HG03521 (cell line): Measurements from ENCODE around the gene GINS2.

Experiments used
- ATAC-seq: cut with Tn5 transposase; IDR thresholded peaks from one replicate; pipeline ENCODE4 v1.9.1; 2021; ENCODE audit warnings: mild to moderate bottlenecking, moderate library complexity; ENCODE audit not compliant: unreplicated experiment

GINS2 gene

DNA sequence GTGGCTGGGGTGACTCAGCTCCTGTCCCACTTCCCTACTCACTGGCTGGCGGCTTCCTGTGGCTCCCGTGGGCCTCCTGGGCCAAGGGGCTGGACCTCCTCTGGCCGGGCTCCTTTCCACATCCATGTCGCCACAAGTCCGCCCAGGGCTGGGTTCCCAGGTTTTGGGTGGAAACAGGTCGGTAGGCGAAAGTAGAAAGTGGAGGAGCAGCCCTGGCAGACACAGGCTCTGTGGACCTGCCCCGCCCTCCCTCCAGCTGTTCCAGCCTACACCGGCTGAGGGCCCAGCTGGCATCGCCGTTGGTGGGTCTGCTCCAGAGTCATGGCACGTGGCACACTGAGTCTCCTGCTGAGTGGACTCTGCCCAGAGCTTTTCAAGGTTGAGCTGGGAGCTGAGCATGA is 47.0 kb downstream of the GINS2 start:
- ATAC-seq = no peak

DNA sequence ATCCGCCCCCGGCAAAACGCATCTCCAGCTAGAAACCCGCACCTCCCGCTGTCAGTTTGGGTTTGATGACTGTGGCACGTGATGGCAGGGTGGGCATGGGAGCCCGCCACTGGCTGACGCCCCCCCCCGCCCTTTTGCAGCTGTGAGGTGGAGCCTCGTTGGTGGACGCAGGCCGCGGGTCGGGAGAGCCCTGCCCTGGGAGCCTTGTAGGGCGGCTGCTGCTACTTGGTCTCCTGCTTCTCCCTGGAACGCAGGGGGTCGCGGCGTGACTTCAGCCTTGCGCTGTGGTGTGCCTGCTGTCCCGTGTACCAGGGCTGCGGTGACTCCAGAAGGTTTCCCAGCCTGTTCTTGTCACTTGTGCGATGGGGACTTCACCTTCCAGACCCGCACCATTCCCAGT is 47.4 kb downstream of the GINS2 start:
- no peak for ATAC-seq

DNA sequence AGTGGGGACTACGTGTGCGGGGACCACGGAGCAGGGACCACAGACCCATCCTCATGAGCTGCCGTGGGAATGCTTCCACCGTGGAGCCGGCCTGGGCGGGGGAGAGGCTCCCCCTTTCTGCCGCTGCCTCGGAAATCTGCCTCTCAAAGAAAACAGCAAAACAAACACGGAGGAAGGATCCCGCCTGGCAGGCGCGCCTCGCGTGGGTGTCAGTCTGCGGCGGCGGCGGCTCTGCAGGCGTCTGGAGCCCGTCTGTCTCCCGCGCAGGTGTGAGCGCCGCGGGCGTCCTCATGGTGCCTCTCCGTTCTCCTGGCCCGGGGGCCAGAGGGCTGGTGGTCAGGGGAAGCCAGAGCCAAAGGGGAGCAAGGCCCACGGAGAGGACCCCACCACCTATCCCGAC is 48.2 kb downstream of the GINS2 start:
- no peak for ATAC-seq

DNA sequence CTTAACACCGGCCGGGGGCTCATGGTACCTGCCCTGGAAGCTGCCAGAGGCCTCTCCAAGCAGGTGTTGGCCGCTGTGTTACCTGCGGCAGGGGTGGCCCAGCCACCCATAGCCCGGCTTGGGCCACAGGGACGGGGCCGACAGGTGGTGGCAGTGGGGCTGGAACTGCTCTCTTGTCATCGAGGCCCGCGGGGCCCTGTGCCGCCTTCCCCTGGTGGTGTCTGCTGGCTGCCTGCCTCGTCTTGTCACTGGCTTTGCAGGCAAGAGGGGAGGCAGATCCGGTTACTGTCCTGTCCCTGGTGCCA is 48.5 kb downstream of the GINS2 start:
- ATAC-seq = no peak

DNA sequence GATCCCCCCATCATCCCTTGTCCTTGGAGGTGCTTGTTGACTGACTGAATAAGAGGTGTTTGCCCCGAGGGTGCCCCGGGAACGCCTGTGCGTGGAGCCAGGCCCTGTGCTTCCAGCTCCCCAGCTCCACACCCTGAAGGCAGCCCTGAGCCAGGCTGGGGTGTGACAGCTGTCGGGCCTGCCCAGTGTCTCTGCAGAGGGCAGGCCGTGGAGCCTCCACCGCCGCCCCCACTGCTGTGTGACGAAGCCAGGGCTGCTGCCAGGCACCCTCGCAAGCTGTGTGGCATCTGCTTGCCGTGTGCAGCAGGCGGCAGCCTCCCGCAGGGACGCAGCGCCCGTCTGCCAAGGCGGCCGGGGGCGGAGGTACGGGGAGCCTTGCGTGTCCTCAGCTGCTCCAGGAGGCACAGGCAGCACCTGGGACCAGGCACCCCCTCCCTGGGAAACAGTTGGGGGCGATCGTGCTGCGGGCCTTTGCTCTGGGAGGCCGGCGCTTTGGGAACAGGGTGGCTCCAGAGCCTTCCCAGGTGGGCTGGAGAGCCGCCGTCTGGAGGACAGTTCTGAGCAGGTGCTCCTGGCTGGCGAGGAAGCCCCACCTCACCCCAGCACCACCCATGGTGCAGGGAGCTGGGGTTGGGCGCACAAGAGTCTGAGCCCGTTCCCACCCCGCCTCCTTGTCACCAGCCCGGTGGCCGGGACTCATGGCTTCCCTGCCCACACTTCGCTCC is 49.1 kb downstream of the GINS2 start:
- ATAC-seq = no peak

DNA sequence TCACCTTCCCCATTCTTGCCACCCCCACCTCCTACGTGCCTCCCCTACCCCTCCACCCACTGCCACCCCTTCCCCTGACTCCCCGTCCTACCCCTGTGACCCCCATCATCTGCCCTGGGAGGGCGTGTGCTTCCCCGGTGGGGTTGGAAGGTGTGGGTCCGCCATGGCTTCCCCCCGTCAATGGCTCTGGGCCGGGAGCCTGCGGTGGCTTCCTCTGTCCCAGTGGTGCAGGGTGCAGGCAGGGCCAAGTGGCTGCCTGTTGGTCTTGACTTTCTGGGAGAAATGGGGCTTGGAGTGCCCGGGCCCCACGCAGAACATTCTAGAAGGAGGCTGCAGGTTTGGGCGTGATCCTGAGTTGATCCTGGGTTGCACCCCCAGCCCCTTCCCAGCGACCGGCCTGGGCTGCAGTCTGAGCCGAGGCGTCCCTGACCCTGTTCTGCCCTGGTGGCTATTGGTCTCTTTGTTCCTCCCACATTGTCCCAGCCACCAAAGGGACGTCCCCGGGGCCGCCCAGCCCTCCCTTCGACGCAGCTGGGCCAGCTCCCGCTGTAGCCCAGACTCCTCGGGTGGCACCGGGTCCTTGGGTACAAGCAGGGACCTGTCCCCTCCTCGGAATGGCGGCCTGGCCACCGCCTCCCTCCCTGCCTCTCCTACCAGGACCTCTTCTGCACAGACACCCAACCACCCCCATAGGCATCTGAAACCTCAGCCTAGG is 49.9 kb downstream of the GINS2 start:
- no peak for ATAC-seq

DNA sequence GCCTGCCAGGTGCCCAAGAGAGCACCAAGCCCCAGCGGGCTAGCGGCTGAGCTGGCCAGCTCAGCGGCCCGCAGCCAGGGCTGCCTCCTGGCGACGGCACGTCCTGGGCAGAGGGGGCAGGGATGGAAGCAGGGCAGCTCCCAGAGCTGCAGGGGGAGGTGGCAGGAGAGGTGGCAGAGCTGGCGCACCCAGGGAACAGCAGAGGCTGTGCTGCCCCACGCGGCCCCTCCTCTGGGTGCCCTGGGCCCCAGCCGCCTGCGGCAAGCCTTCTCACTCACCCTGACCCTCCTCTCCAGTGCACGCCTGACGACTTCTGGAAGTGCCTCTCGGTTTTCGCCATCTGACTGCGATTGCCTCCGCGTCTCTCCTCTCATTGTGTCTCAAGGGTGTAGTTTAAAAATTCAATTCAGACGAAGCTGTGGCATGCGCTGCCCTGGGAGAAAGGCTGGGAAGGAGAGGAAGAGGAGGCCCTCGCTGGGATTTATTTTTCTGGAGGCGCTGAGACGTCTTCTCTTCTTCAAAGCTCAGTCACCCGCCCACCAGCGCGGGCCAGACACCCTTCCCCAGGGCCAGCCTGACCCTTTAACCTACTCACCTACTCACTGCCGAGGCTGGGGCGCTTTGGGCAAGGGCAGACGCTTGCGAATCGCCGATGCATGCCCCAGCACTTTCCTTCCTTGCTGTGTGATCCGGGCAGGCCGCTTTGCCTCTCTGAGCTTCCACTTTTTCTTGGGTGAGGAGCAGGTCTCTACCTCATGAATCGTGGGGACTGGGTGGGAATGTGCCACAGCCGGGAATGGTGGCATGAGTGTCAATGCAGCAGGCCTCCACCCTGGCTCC is 50.7 kb downstream of the GINS2 start:
- no peak for ATAC-seq

DNA sequence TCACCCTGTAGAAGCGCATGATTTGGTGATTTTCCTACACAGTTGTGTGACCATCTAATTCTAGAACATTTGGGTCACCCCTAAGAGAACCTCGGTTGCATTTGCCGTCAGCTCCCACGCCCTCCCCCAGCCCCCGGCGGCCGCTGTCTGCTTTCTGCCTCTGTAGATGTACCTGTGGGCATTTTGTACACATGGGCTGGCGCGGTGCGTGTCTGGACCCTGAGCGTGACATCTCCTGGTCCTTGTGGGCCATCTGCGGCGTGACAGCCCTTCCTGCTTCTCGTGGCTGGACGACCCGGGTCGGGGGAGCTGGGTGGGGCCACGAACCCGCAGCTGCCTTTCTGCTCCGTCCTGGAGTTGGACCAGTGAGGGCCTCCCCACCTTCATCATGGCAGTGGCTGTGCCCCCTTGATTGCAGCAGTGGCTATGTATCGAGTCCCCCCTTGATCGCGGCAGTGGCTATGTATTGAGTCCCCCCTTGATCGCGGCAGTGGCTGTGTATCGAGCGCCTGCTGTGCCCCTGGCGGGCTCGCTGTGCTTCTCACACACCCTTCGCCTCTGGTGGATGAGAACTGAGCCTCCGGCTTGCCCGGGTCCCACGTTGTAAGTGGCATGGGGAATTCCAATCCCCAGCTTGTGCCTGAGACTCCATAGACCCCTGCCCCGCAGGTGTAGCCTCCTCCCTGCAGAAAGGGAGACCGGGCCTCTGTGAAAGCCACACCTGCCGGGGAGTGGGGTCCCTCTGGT is 51.5 kb downstream of the GINS2 start:
- no peak for ATAC-seq

DNA sequence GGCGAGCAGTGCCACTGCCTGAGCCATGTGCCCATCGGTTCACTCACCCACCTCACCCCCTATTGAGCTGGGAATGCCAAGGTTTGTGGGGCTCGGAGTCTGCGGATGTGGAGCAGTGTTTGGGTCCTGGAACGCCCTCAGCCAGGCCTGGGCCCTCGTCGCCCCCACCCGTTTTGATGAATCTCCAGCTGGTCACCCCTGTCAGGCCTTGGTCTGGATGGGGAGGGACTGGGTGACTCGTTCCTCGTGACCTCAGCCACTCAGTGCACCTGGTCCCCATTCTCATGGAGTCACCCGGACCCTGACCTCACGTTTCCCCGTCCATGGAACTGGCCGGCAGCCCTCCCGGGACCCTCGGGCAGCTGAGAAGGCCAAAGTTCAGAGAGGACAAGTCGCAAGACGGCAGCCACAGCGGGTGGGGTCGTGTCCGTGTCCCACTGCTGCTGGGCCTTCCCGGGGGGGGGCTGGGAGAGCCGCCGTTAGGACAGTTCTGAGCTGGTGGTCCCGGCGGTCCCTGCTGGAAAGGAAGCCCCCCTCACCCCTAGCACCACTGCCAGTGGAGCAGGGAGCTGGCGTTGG is 52.4 kb downstream of the GINS2 start:
- ATAC-seq = no peak

DNA sequence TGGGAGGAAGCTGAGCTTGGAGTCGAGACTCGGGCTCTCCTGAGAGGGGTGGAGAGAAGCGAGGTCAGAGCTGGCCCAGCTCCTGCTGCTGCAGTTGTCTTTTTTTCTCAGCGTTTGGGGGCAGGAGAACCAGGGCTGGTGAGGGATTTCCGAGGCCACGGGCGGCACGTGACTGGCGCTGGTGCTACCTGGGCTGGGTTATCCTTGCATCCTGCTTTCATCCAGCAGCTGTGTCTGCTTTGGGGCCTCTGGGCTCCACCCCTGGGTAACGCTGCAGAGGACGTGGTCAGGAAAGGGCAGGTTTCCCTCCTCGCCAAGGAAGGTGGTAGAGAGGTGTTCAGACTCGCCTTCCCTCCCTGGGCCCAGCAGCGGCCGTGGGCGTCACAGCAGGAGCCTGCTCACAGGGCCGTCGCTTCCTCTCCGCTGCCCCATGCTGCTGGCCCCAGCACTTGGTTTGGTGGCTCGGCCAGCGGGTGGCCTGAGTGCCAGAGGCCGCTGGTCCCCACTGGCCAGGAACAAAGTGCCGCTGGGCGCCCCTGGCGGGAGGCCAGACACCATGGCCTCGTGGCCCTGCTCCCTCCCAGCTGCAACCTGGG is 53.1 kb downstream of the GINS2 start:
- no peak for ATAC-seq

DNA sequence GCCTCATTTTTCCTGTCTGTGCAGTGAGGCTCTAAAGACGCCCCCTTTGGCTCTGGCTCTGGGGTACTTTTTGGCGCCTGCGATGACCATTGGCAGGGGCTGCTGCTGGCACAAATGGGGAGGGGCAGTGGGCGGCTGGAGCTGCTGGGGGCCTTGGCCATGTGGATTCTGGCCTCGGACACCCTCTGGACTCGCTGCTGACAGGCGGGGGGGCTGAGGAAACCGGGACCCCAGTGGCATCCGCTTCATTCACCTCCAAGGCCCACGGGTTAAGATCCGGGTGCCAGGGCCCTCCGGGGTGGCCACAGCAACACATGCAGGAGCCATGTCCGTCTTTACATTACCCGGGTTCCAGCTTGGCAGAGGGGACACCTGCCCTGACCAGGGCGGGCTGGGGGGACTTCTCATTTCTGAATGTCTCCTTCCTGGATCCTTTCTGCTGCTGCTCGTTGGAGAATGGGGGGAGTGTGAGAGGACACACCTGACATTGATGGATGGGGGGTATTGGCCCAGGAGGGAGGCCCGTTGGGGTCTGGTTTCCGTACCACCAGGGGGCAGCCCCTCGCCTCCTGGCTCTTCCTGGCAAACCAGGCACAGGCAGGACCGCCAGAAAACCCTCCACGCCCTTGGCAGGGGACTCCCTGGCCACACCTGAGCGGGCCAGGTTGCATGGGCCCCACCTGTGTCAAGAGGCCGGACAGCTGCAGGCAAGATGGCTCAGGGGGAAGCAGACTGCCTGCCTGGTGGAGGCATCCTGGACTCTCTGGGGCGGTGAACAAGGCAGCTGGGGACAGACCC is 53.8 kb downstream of the GINS2 start:
- ATAC-seq = no peak

DNA sequence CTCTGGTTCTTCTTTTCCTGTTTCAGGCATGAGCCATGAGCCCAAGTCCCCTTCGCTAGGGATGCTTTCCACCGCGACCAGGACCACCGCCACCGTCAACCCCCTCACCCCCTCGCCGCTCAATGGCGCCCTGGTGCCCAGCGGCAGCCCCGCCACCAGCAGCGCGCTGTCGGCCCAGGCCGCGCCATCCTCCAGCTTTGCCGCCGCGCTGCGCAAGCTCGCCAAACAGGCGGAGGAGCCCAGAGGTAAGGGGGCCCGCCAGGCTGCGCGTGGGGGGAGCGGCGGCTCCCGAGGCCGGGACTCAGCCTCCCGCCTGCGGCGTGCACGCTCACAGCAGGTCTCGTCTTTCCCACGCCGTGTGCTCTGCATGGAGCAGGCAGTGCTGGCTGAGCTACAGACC is 54.9 kb downstream of the GINS2 start:
- no peak for ATAC-seq

DNA sequence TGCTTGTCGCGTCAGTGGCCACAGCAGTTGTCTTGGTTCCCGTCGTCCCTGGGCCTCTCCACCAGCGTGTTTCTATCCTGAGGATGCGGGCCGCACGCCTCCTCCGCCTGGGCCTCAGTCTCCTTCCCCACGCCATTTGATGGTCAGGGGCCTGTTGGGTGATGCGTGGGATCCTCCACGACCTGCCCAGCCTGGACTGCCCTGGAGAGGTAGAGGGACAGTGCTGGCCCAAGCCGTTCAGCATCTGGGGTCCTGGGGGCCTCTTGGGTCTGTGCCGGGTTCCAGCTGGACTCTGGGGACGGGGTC is 55.4 kb downstream of the GINS2 start:
- no peak for ATAC-seq

DNA sequence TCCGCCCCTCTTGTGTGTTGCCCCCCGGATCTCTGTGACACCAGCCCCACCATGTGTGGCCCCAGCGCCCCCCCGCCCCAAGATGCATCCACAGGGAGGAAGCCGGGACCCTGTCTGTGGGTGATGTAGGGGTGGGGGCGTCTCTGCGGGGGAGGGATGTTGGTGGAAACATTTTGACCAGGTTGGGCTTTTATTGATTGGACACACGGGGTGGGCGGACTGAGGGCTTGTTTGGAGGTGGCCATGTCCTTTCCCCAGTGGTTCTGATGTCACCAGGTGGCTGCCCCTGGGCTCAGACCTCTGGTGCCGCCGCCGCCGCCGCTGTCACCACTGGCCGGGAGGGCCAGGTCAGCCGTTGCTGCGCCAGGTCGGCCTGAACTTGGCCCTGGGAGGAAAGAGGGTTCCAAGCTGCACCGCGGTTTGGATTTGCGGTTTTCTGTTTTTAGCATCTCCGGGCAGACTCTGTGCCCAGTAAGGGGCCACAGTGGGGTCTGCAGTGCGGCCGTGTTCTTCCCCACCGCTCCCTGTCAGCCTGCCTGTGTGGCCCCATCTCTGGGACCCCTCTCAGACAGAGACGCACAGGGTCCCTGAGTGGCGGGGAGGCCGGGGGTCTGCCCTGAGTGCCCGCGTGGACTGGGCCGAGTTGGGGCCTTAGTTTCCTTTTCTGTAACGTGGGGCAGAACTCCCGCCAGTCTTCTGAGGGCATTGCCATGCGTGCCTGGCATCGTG is 55.9 kb downstream of the GINS2 start:
- no peak for ATAC-seq

DNA sequence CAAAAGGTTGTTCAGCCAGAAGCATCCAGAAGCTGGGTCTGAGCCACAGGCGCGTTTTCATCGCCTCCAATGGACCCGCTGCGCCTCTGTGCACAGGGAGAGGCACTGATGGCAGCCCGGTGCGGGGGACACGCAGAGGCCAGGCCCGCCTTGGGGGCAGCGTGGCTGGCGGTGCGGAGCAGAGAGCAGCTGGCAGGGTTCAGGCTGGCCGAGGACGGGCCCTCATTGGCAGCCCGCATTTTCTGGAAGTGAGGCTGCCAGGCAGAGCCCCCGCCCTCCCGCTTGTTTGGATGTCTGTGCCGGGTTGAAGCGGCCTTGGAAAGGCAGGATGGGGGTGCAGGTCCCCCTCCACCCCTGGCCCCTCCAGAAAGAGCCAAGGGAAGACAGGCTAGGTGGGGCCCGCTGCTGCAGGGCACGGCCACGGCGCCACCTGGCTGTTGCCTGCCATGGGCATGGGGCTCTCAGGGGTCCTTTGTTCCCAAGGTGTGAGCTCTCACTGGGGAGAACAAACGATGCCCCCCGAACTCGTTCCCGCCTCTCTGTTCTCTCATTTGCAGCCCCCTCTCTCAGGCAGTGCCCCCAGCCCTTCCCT is 56.9 kb downstream of the GINS2 start:
- ATAC-seq = no peak

DNA sequence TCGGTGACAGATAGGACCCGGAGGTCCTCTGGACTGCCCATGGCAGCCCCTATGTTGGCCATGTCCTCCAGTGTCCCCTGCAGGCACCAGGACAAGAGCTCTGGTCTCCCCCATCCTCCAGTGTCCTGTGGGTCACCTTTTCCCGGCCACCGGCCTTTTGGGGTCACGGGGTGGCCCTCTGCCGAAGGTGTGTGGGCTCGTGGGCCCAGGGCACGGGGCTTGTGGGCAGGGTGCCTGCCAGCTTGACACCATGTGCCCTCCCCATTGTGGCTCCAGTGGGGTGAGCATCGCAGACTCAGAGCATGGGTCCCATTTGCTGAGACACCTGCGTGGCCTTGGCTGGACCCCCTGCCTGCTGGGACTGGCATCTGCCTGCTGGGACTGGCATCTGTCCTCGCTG is 57.5 kb downstream of the GINS2 start:
- ATAC-seq = no peak

DNA sequence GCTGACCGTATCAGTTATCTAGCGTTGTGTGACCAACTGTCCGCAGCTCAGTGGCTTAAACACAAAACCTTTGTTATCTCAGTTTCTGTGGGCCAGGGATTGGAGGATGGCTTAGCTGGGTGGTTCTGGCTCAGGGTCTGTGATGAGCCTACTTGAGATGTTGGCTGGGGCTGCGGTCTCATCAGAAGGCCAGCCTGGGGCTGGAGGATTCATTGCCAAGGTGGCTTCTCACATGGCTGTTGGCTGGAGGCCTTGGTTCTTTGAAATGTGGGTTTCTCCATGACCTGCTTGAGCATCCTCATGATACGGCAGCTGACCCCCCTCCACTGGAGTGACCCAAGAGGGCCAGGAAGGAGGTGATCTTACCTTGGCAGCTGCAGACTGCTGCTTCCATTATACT is 58.9 kb downstream of the GINS2 start:
- ATAC-seq = no peak

DNA sequence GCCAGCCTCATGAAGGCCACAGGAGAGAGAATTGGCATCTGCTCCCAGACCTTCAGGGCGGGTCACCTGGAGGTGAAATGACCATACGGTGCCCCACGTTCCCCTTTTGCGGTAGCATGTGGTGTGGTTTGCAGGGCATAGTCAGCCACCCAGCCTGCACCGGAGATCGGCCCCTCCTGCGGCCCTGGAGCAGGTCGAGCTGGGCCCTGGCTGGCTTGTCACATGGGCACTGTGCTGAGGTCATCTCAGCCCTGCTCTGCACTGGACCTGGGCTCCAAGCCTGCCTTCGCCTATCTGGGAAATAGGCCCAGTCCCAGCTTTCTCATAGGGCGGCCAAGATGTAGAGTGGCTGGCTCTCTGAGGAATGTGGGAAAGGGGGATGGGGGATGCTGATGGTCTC is 59.4 kb downstream of the GINS2 start:
- no peak for ATAC-seq

DNA sequence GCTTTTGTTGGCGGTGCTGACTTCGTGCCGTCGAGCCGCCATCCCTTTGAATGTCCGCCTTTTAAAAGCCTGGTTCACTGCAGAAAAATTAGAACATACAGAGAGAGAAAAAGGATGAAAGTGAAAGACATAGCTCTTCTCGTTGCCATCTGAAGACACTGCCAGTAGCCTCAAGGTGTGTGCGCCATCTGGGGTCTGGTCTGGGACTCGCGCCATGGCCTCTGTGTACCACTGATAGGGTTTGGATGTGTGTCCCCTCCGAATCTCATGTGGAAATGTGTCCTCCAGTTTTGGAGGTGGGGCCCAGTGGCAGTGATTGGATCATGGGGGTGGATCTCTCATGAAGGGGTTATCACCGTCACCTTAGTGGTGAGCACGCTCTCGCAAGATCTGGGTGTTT is 60.1 kb downstream of the GINS2 start:
- ATAC-seq = no peak
